ENCODE measurements around the gene LBHD1.
"Not testable (repeated sequence)": the region's sequence is repeated elsewhere in the genome, so short reads cannot be mapped to it uniquely, and the experiment has no call there.

Gene LBHD1

DNA sequence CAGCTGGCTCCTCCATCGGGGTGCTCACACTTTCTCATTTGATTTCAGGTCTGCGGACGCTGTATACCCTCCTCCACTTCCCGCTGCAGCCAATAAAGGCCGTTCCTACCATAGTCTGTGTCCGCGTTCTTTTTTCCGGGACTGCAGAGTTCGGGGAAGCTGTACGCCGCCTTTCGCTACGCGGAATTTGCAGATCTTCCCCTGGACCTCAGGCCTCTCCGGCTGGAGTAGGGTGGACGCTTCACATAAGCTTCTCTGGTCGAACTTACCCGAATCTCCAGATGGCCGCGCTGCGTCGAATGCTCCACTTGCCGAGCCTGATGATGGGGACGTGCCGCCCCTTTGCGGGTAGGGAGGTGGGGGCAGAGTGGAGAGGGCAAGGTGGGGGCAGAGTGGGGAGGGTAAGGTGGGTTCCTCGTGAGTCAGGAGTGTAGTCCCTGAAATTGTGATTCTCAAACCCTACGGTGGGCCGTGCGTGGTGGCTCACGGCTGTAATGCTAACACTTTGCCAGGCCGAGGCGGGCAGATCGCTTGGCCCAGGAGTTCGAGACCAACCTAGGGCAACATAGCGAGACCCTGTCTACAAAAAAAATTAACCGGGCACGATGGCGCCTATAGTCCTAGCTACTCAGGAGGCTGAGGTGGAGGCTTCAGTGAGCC lies 6.3 kb downstream of the LBHD1 start:
- Histone ChIP-seq H3K27me3 (ENCODE audit: insufficient read depth, low read length) (no peaks in the 10 kb centered on the region), H3K4me3 (ENCODE audit: low read length) (peak overlapping the region; percentile 92), H3K9me3 (ENCODE audit: low read length) (no peaks in the 10 kb centered on the region), H3K36me3 (ENCODE audit: insufficient read depth, low read length) (peaks cover 28% of the 10 kb centered on the region), H3K4me1 (ENCODE audit: insufficient read depth, low read length) (peaks cover 18% of the 10 kb centered on the region), H2AFZ (ENCODE audit: low read depth, low read length) (no peak overlapping the region)

GRCh38 chr11:62665075-62665598 lies 6.9 kb downstream of the LBHD1 start, which contains the start of the genes C11orf98 and CSKMT:
Gene C11orf98 (minus strand): TSS chr11:62665210. CDS start chr11:62665169, 41 bp downstream.
Gene CSKMT (plus strand): TSS chr11:62665312. CDS start chr11:62665880, 568 bp downstream.
- H3K36me3 ChIP-seq (ENCODE audit: insufficient read depth, low read length) = peaks cover 29% of the 10 kb centered on the region

DNA sequence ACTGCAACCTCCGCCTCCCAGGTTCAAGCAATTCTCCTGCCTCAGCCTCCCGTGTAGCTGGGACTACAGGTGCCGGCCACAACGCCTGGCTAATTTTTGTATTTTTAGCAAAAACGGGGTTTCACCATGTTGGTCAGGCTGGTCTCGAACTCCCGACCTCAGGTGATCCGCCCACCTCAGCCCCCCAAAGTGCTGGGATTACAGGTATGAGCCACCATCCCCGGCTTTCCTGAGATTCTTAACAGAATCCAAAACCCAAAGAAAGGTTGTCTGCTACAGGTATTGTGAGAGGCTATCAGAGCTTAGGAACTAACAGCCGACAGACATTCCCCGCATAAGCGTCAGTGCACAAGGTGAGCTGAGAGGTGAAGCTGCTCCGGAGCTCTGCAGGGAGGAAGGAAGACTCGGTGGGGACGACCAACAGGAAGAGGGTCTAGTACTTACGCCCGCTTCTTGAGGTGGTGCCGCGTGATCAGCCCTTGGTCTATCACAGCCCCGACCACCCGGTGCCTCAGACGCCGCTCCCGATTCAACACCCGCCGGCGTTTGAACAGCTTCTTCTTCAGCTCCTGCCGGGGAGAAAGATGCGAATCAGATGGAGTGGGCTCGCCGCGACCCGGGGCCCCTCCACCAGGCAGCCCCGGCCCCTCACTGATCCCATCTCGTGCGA lies 7.5 kb downstream of the LBHD1 start:
- H2AFZ ChIP-seq (ENCODE audit: low read depth, low read length) = peak overlapping the region; percentile 30
- H3K27me3 ChIP-seq (ENCODE audit: insufficient read depth, low read length) = no peaks in the 10 kb centered on the region
- H3K4me3 ChIP-seq (ENCODE audit: low read length) = peak overlapping the region; percentile 92
- peaks cover 29% of the 10 kb centered on the region for H3K36me3 ChIP-seq (ENCODE audit: insufficient read depth, low read length)
- H3K9me3 ChIP-seq (ENCODE audit: low read length) = no peaks in the 10 kb centered on the region
- H3K4me1 ChIP-seq (ENCODE audit: insufficient read depth, low read length) = peaks cover 18% of the 10 kb centered on the region

More at GRCh38 chr11:62665075-62665598, 6.9 kb downstream of the LBHD1 start, which contains the start of the genes C11orf98 and CSKMT:
- Histone ChIP-seq H2AFZ (ENCODE audit: low read depth, low read length) (peak within 1 kb of the TSS; percentile 30), H3K9me3 (ENCODE audit: low read length) (no peaks in the 10 kb centered on the region), H3K4me3 (ENCODE audit: low read length) (peak within 1 kb of the TSS; percentile 92), H3K27me3 (ENCODE audit: insufficient read depth, low read length) (no peaks in the 10 kb centered on the region), H3K4me1 (ENCODE audit: insufficient read depth, low read length) (peaks cover 18% of the 10 kb centered on the region)

GRCh38 chr11:62656796-62657429 lies 15.2 kb downstream of the LBHD1 start:
- Histone ChIP-seq H3K4me3 (ENCODE audit: low read length) (no peak overlapping the region), H3K9me3 (ENCODE audit: low read length) (no peaks in the 10 kb centered on the region), H2AFZ (ENCODE audit: low read depth, low read length) (no peak overlapping the region), H3K4me1 (ENCODE audit: insufficient read depth, low read length) (peaks cover 11% of the 10 kb centered on the region), H3K36me3 (ENCODE audit: insufficient read depth, low read length) (peaks cover 1% of the 10 kb centered on the region), H3K27me3 (ENCODE audit: insufficient read depth, low read length) (no peaks in the 10 kb centered on the region)

GRCh38 chr11:62654297-62654696 lies 17.8 kb downstream of the LBHD1 start:
- H2AFZ ChIP-seq (ENCODE audit: low read depth, low read length) = no peak overlapping the region
- H3K4me3 ChIP-seq (ENCODE audit: low read length) = no peak overlapping the region
- H3K27me3 ChIP-seq (ENCODE audit: insufficient read depth, low read length) = no peaks in the 10 kb centered on the region
- peaks cover 6% of the 10 kb centered on the region for H3K36me3 ChIP-seq (ENCODE audit: insufficient read depth, low read length)
- peaks cover 14% of the 10 kb centered on the region for H3K4me1 ChIP-seq (ENCODE audit: insufficient read depth, low read length)
- H3K9me3 ChIP-seq (ENCODE audit: low read length) = no peaks in the 10 kb centered on the region

DNA sequence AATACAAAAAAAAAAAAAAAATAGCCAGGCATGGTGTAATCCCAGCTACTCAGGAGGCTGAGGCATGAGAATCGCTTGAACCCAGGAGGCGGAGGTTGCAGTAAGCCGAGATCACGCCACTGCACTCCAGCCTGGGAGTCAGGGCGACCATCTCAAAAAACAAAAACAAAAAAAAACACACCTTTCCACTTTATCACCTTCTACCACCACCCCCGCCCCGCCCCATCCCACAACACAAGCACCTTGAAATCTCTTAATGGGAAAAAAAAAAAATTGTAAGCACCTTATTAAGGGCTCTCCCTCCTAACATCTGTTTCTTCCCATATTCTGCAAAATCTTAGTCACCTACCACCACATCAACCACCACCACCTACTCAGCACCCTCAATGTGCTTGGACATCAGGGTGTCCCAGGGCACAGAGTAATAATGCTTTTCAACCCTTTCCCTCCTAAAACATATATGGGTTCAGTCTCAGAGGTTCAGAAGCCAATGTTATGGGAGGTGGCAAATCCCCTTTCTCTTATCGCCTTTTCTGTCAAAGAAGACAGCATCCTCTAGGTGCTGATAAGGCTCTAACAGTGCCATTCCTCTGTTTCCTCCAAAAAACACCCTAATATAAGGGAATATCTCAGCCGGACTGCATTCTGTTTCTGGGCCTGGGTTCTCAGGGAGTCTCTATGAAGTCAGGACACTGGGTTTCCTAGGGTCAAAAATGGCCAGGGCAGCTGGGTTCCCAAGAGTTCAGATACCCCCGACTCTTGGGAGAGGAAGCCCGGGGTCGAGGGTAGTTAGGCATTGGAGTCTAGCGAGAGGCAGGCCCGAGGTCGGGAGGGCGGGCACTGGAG lies 19.7 kb downstream of the LBHD1 start:
- H3K4me1 ChIP-seq (ENCODE audit: insufficient read depth, low read length) = peaks cover 17% of the 10 kb centered on the region
- no peaks in the 10 kb centered on the region for H3K27me3 ChIP-seq (ENCODE audit: insufficient read depth, low read length)
- peak overlapping the region; percentile 64 for H2AFZ ChIP-seq (ENCODE audit: low read depth, low read length)

DNA sequence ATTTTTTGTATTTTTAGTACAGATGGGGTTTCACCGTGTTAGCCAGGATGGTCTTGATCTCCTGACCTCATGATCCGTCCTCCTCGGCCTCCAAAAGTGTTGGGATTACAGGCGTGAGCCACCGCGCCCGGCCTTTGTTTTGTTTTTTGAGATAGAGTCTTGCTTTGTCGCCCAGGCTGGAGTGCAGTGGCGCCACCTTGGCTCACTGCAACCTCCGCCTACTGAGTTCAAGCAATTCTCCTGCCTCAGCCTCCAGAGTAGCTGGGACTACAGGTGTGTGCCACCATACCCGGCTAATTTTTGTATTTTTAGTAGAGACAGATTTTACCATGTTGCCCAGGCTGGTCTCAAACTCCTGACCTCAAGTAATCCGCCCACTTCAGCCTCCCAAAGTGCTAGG lies 21.8 kb downstream of the LBHD1 start:
- H2AFZ ChIP-seq (ENCODE audit: low read depth, low read length); H3K27me3 ChIP-seq (ENCODE audit: insufficient read depth, low read length); H3K4me3 ChIP-seq (ENCODE audit: low read length); H3K9me3 ChIP-seq (ENCODE audit: low read length): not testable (repeated sequence)
- peaks cover 22% of the 10 kb centered on the region for H3K36me3 ChIP-seq (ENCODE audit: insufficient read depth, low read length)
- H3K4me1 ChIP-seq (ENCODE audit: insufficient read depth, low read length) = peaks cover 26% of the 10 kb centered on the region

More for the DNA sequence above, 19.7 kb downstream of the LBHD1 start:
- peak overlapping the region; percentile 96 for H3K4me3 ChIP-seq (ENCODE audit: low read length)
- no peaks in the 10 kb centered on the region for H3K9me3 ChIP-seq (ENCODE audit: low read length)
- peaks cover 22% of the 10 kb centered on the region for H3K36me3 ChIP-seq (ENCODE audit: insufficient read depth, low read length)

DNA sequence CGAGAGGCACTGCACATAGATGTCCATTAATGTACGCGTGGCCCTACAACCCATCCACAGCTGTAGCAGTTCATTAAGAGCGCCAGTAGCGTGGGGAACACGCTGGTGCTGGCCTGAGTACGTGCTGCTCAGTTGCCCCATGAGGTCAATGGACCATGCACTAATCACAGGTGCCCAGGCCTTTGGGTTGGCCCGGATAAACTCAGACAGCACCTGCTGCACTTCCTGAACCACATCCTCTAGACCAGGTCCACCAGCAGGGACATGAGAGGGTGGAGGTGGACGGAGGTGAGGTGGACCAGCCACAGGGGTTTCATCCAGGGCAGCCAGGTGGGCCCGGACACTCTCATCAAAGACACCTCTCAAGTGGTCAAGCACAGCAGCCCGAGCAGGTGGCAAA lies 22.6 kb downstream of the LBHD1 start:
- no peaks in the 10 kb centered on the region for H3K27me3 ChIP-seq (ENCODE audit: insufficient read depth, low read length)
- H3K4me1 ChIP-seq (ENCODE audit: insufficient read depth, low read length) = peaks cover 26% of the 10 kb centered on the region
- H3K4me3 ChIP-seq (ENCODE audit: low read length) = no peak overlapping the region
- H3K36me3 ChIP-seq (ENCODE audit: insufficient read depth, low read length) = peaks cover 23% of the 10 kb centered on the region
- H2AFZ ChIP-seq (ENCODE audit: low read depth, low read length) = no peak overlapping the region
- no peaks in the 10 kb centered on the region for H3K9me3 ChIP-seq (ENCODE audit: low read length)

DNA sequence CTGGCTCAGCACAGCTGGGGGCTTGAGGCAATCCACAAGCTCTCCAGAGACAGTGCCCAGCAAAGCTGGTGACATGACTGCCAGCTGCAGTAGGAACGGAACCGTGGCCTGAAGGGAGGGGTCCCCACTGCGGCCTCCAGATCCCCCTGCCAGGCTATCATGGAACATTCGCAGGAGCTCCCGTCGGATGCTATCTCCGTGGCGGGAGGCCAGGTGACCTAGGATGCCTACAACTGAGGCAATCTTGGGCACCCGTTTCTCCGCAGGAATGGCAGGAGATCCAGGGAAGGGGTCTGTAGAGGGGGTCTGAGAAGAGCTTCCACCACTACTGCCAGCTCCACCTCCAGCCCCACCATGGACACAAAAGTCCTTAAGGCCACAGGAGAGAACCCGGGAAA lies 23.1 kb downstream of the LBHD1 start:
- no peak overlapping the region for H2AFZ ChIP-seq (ENCODE audit: low read depth, low read length)
- peaks cover 26% of the 10 kb centered on the region for H3K4me1 ChIP-seq (ENCODE audit: insufficient read depth, low read length)
- H3K27me3 ChIP-seq (ENCODE audit: insufficient read depth, low read length) = no peaks in the 10 kb centered on the region
- H3K4me3 ChIP-seq (ENCODE audit: low read length) = no peak overlapping the region
- peaks cover 26% of the 10 kb centered on the region for H3K36me3 ChIP-seq (ENCODE audit: insufficient read depth, low read length)
- no peaks in the 10 kb centered on the region for H3K9me3 ChIP-seq (ENCODE audit: low read length)

GRCh38 chr11:62648185-62648966 lies 23.7 kb downstream of the LBHD1 start:
- peaks cover 30% of the 10 kb centered on the region for H3K36me3 ChIP-seq (ENCODE audit: insufficient read depth, low read length)

GRCh38 chr11:62647609-62648005 lies 24.5 kb downstream of the LBHD1 start:
- Histone ChIP-seq H3K9me3 (ENCODE audit: low read length) (no peaks in the 10 kb centered on the region), H3K4me1 (ENCODE audit: insufficient read depth, low read length) (peaks cover 24% of the 10 kb centered on the region), H2AFZ (ENCODE audit: low read depth, low read length) (no peak overlapping the region), H3K36me3 (ENCODE audit: insufficient read depth, low read length) (peaks cover 35% of the 10 kb centered on the region), H3K27me3 (ENCODE audit: insufficient read depth, low read length) (no peaks in the 10 kb centered on the region), H3K4me3 (ENCODE audit: low read length) (no peak overlapping the region)

More at GRCh38 chr11:62648185-62648966, 23.7 kb downstream of the LBHD1 start:
- H2AFZ ChIP-seq (ENCODE audit: low read depth, low read length) = no peak overlapping the region
- H3K9me3 ChIP-seq (ENCODE audit: low read length) = no peaks in the 10 kb centered on the region
- H3K4me1 ChIP-seq (ENCODE audit: insufficient read depth, low read length) = peaks cover 26% of the 10 kb centered on the region
- H3K27me3 ChIP-seq (ENCODE audit: insufficient read depth, low read length) = no peaks in the 10 kb centered on the region
- no peak overlapping the region for H3K4me3 ChIP-seq (ENCODE audit: low read length)
